Endothelial cell of umbilical vein (primary cell): Measurements from ENCODE around the gene CDY2B. TPM values are rescaled to one million over a fixed set of nuclear protein-coding genes. Genes with fewer than 3 reads are reported as not detected.
"Not testable (repeated sequence)": the region's sequence is repeated elsewhere in the genome, so short reads cannot be mapped to it uniquely, and the experiment has no call there.

Source experiments
- Bru-seq: library from RNA; stranded (reverse); fragments of 400-500 nt; gene quantifications from one replicate; lab custom pipeline; 2021; lab: Mats Ljungman, UMichigan
- BruChase-seq, 2 experiments: library from RNA; stranded (reverse); fragments of 400-500 nt; gene quantifications; one replicate each; lab custom pipeline; 2021; lab: Mats Ljungman, UMichigan
- BruUV-seq: library from RNA; stranded (reverse); fragments of 400-500 nt; replicated peaks from 2 replicates; lab custom pipeline; 2021; lab: Mats Ljungman, UMichigan
- CTCF ChIA-PET: fragments of 300-600, 350-600 bp; sonication (Branson Sonifier 250); formaldehyde crosslinking; loops from one replicate; lab custom pipeline; 2021; ENCODE audit warnings: antibody characterized with exemption, inconsistent platforms; lab: Charles Lee
- POLR2A ChIA-PET: fragments of 300-600, 350-600 bp; sonication (Branson Sonifier 250); formaldehyde crosslinking; loops from one replicate; lab custom pipeline; 2021; ENCODE audit warnings: antibody characterized with exemption, inconsistent platforms; lab: Charles Lee
- DNase-seq: peaks from one replicate; pipeline ENCODE4 v3.0.0-alpha.2; 2011; ENCODE audit warnings: low read depth, low spot score
- FAIRE-seq: peaks from 2 replicates; lab custom pipeline; 2011; peaks lifted over from hg19 to GRCh38; lab: Jason Lieb, UNC
- H2AFZ ChIP-seq: 2 replicates; pipeline ENCODE4 v1.6.0; 2012; ENCODE audit warnings: low read depth, low read length, control low read depth, inconsistent platforms
- H3K27ac ChIP-seq: 2 replicates; pipeline ENCODE4 v1.5.1; 2011; ENCODE audit warnings: low read depth, mild to moderate bottlenecking, control low read depth, low read length, moderate library complexity; ENCODE audit not compliant: insufficient read depth
- H3K27me3 ChIP-seq, 2 experiments: 2 replicates each; pipeline versions ENCODE4 v1.6.0 to v1.6.1; 2011; ENCODE audit warnings: low read length in 2 of 2, mixed read lengths in 1 of 2; ENCODE audit not compliant: control insufficient read depth in 2 of 2, insufficient read depth in 2 of 2
- H3K36me3 ChIP-seq, 2 experiments: 2 replicates in 1 of 2; 3 replicates in 1 of 2; pipeline ENCODE4 v1.5.1; 2011; ENCODE audit warnings: low read length in 2 of 2, mild to moderate bottlenecking in 1 of 2, moderate library complexity in 1 of 2; ENCODE audit not compliant: control insufficient read depth in 2 of 2, insufficient read depth in 2 of 2; ENCODE audit errors: extremely low read depth in 1 of 2
- H3K4me1 ChIP-seq: 3 replicates; pipeline ENCODE4 v1.5.1; 2011; ENCODE audit warnings: mild to moderate bottlenecking, low read length; ENCODE audit not compliant: control insufficient read depth, insufficient read depth; ENCODE audit errors: extremely low read depth
- H3K4me2 ChIP-seq: 2 replicates; pipeline ENCODE4 v1.6.1; 2011; ENCODE audit warnings: low read length, control low read depth, mixed read lengths; ENCODE audit not compliant: insufficient read depth
- H3K4me3 ChIP-seq, 3 experiments: fragments of 200-600 bp in 1 of 3; sonication (generic), shearing (Covaris generic) in 1 of 3; replicated peaks in 1 of 3; 2 replicates each; pipeline ENCODE4 v1.5.1; 2011 to 2016; ENCODE audit warnings: control low read depth in 3 of 3, low read length in 3 of 3, mild to moderate bottlenecking in 2 of 3, inconsistent platforms in 1 of 3, low read depth in 1 of 3, moderate library complexity in 1 of 3; ENCODE audit not compliant: insufficient read depth in 1 of 3
- H3K79me2 ChIP-seq: 2 replicates; pipeline ENCODE4 v1.6.0; 2012; ENCODE audit warnings: low read length, inconsistent platforms; ENCODE audit not compliant: control insufficient read depth, insufficient read depth
- H3K9ac ChIP-seq: replicated peaks from 2 replicates; pipeline ENCODE3; 2011; ENCODE audit warnings: low read length, control low read depth; ENCODE audit not compliant: insufficient read depth; ENCODE audit errors: extremely low read depth
- H3K9me1 ChIP-seq: replicated peaks from 3 replicates; pipeline ENCODE4 v1.6.0; 2011; ENCODE audit warnings: mild to moderate bottlenecking, low read length; ENCODE audit not compliant: control insufficient read depth, insufficient read depth; ENCODE audit errors: extremely low read depth
- H3K9me3 ChIP-seq: replicated peaks from 2 replicates; pipeline ENCODE4 v1.5.1; 2012; ENCODE audit warnings: low read length, inconsistent platforms; ENCODE audit not compliant: control insufficient read depth, insufficient read depth
- H4K20me1 ChIP-seq: replicated peaks from 2 replicates; pipeline ENCODE3; 2011; ENCODE audit warnings: mild to moderate bottlenecking, low read length; ENCODE audit not compliant: control insufficient read depth, insufficient read depth; ENCODE audit errors: extremely low read depth
- dilution Hi-C: fragments of 300-500 bp; cut with MboI; formaldehyde crosslinking; loops from one replicate; pipeline ENCODE4 v1.15.0; 2019; ENCODE audit warnings: low sequenced_read_pairs; ENCODE audit not compliant: extremely low pct_ligation_motif_present
- intact Hi-C: fragments of 100-400 bp; cut with micrococcal nuclease; formaldehyde crosslinking; loops from one replicate; pipeline ENCODE4 v1.10.0; 2022
- long read RNA-seq: library from polyadenylated mRNA; stranded (forward); transcript quantifications from one replicate; pipeline ENCODE4 v2.0.0, GENCODE V29; 2021
- polyA minus RNA-seq, 3 experiments: library from RNA; depleted of rRNA, polyadenylated mRNA; stranded (reverse); fragments of >200 nt; gene quantifications; 1 replicate in 1 of 3; 2 replicates in 2 of 3; pipeline ENCODE4 v1.2.3, GENCODE V29; 2011
- polyA plus RNA-seq, 4 experiments: library from polyadenylated mRNA; depleted of rRNA in 3 of 4; stranded (reverse) in 3 of 4; unstranded in 1 of 4; fragments of >200 nt; gene quantifications; 2 replicates each; pipeline versions ENCODE4 v1.2.1 to v1.2.3, GENCODE V29; 2011 to 2012; ENCODE audit warnings: missing spikeins in 1 of 4
- total RNA-seq: library from RNA; stranded (reverse); gene quantifications from 2 replicates; pipeline ENCODE4 v1.2.3, GENCODE V29; 2021

Gene CDY2B, protein sequence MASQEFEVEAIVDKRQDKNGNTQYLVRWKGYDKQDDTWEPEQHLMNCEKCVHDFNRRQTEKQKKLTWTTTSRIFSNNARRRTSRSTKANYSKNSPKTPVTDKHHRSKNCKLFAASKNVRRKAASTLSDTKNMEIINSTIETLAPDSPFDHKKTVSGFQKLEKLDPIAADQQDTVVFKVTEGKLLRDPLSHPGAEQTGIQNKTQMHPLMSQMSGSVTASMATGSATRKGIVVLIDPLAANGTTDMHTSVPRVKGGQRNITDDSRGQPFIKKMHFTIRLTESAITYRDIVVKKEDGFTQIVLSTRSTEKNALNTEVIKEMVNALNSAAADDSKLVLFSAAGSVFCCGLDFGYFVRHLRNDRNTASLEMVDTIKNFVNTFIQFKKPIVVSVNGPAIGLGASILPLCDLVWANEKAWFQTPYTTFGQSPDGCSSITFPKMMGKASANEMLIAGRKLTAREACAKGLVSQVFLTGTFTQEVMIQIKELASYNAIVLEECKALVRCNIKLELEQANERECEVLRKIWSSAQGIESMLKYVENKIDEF
- total RNA-seq, result not detected in 2 replicates
- not detected in 2 replicates for polyA plus RNA-seq
- polyA plus RNA-seq (2011; cell fraction: cytosol; rRNA removed), result not detected in 2 replicates
- polyA plus RNA-seq (2011; cell fraction: nucleus; rRNA removed), result not detected in 2 replicates
- not detected in 2 replicates for polyA plus RNA-seq (2012)
- not detected in 2 replicates for polyA minus RNA-seq
- polyA minus RNA-seq (2011; cell fraction: cytosol; rRNA and poly(A)+ RNA removed), result not detected
- polyA minus RNA-seq (2011; cell fraction: nucleus; rRNA and poly(A)+ RNA removed), result not detected in 2 replicates
- Bru-seq, nascent RNA, result not detected
- BruChase-seq, experiment 1, labeled RNA remaining after a 6-hour chase, result not detected
- BruChase-seq, experiment 2, labeled RNA remaining after a 2-hour chase, result not detected
- long read RNA-seq, result 0 reads

DNA sequence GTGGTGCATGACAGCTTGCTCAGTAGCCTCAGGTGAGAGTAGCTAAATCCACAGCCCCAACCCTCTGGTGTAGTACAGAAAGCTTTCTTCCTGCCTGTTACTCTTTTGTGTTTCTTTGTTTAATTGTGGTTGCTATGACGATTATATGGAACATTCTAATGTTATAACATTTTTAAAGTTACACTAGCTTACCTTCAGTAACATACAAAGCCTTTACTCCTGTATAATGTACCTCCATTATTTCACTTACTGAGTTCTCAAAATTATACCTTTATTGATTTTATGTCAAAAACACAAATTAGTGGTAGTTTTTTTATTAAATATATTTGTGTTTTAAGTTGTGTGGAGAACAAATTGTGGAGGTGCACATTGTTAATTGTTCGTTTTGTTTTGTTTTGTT is at the start of gene CDY2B:
Gene CDY2B (minus strand): TSS at position 101 of the 400 bp plus-strand sequence. CDS start 328 bp downstream, outside the sequence.
- H2AFZ ChIP-seq, H3K4me2 ChIP-seq, H3K79me2 ChIP-seq, dilution Hi-C loops, H3K9me1 ChIP-seq, H3K4me3 ChIP-seq, DNase-seq, POLR2A ChIA-PET, H3K4me1 ChIP-seq, H3K9ac ChIP-seq, H3K27me3 ChIP-seq, H4K20me1 ChIP-seq, FAIRE-seq, CTCF ChIA-PET, intact Hi-C loops, H3K27ac ChIP-seq, BruUV-seq, H3K36me3 ChIP-seq, H3K9me3 ChIP-seq: not testable (repeated sequence)

DNA sequence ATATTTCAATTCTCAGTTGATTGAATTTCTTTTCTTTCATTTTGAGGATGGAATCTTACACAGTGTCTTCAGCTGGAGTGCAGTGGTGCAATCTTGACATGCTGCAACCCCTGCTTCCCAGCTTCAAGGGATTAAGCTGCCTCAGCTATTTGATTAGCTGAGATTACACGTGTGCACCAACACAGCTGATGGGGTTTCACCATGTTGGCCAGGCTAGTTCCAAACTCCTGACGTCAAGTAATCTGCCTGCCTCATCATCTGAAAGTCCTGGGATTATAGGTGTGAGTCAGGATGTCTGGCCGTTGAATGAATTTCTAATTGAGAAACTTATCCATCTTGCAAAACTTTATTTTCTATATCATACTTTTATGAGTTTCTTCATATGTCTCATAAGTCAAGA is 28.0 kb upstream of the CDY2B start:
- not testable (repeated sequence) for H3K27me3 ChIP-seq, H4K20me1 ChIP-seq, BruUV-seq

DNA sequence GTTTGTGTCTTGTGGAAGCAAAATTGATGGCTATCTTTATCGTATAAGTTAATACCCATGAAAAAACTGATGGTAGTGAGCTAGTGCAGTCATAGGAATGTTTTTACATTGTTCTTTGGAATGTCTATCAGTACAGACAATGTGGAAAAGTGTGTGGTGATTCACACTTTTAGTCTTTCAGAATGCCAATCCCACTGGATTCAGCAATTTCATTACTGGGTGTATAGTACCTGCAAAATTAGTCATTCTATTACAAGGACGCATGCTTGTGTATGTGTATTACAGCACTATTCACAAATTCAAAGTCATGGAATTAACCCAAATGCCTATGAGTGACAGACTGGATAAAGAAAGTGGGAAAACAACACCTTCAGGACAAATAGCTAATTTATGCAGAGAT is 27.3 kb upstream of the CDY2B start:
- H3K27ac ChIP-seq, intact Hi-C loops, H3K27me3 ChIP-seq, H3K4me1 ChIP-seq, H2AFZ ChIP-seq, H4K20me1 ChIP-seq, H3K4me3 ChIP-seq, H3K79me2 ChIP-seq, FAIRE-seq, BruUV-seq, H3K9me3 ChIP-seq, H3K9me1 ChIP-seq, H3K4me2 ChIP-seq, H3K36me3 ChIP-seq, dilution Hi-C loops, DNase-seq, CTCF ChIA-PET, H3K9ac ChIP-seq, POLR2A ChIA-PET: not testable (repeated sequence)

More for the DNA sequence above, 28.0 kb upstream of the CDY2B start:
- intact Hi-C loops, H3K27ac ChIP-seq, H2AFZ ChIP-seq, H3K36me3 ChIP-seq, FAIRE-seq, H3K4me1 ChIP-seq, dilution Hi-C loops, H3K79me2 ChIP-seq, H3K4me2 ChIP-seq, H3K9me3 ChIP-seq, CTCF ChIA-PET, POLR2A ChIA-PET, H3K9me1 ChIP-seq, H3K4me3 ChIP-seq, H3K9ac ChIP-seq, DNase-seq: not testable (repeated sequence)
